Skeletal muscle tissue (tissue), 2 donors: ENCODE data around the gene ZC3H12A. TPM values are rescaled to one million over a fixed set of nuclear protein-coding genes. Genes with fewer than 3 reads are reported as not detected.

Experiments used
- small RNA-seq: library from RNA; depleted of rRNA; stranded (forward); fragments of <200 nt; gene quantifications from one replicate; pipeline ENCODE3, GENCODE V24; 2014
- total RNA-seq: library from RNA; depleted of rRNA; stranded (reverse); fragments of >200 nt; gene quantifications from one replicate; pipeline ENCODE4 v1.2.3, GENCODE V29; 2014

The ZC3H12A gene
- total RNA-seq, 1 donor from 2014 or later: 1.0 TPM

Small RNA genes within 50 kb of the gene (small RNA-seq; reads per million reads assigned to genes)
- gene MIR5581: 0.07 reads per million

Other genes with a start within 250 kb of the ZC3H12A start
- gene MEAF6, start 40.2 kb downstream of the ZC3H12A start, total RNA-seq: 36.5 TPM
- gene SNIP1, start 79.7 kb downstream of the ZC3H12A start, total RNA-seq: 12.5 TPM
- gene DNALI1, start 82.4 kb downstream of the ZC3H12A start, total RNA-seq: 1.0 TPM
- 39.7 TPM for gene GNL2, start 121.4 kb downstream of the ZC3H12A start, total RNA-seq
- gene RSPO1, start 160.3 kb downstream of the ZC3H12A start, total RNA-seq: not detected
- gene CDCA8, start 217.9 kb downstream of the ZC3H12A start, total RNA-seq: 0.52 TPM